Mucosa of descending colon (tissue), 3 donors: ENCODE results near the gene NATD1. TPM values are rescaled to one million over a fixed set of nuclear protein-coding genes. Genes with fewer than 3 reads are reported as not detected.

Experiments used
- ATAC-seq: fragments of 200-7000 bp; cut with Tn5 transposase; one replicate; pipeline ENCODE4 v1.9.1; 2020; ENCODE audit warnings: mild to moderate bottlenecking, moderate library complexity
- DNase-seq, 3 donors: peaks; one replicate each; pipeline ENCODE4 v3.0.0-alpha.2; 2020
- H3K36me3 ChIP-seq: fragments of 200-600 bp; one replicate; pipeline ENCODE4 v1.8.0; 2021; ENCODE audit warnings: low read depth, mild to moderate bottlenecking
- H3K4me1 ChIP-seq: fragments of 200-600 bp; one replicate; pipeline ENCODE4 v1.8.0; 2021; ENCODE audit warnings: low read depth, mild to moderate bottlenecking
- H3K4me3 ChIP-seq: fragments of 200-600 bp; one replicate; pipeline ENCODE4 v1.8.0; 2021; ENCODE audit warnings: mild to moderate bottlenecking
- H3K9me3 ChIP-seq: fragments of 200-600 bp; one replicate; pipeline ENCODE4 v1.8.0; 2021; ENCODE audit warnings: mild to moderate bottlenecking
- intact Hi-C, 2 donors: fragments of 100-400 bp; cut with DNase I in 1 of 2; cut with micrococcal nuclease in 1 of 2; formaldehyde crosslinking; loops; one replicate each; pipeline versions ENCODE4 v1.11.0 to v1.11.1; 2022; cut with DNase I, micrococcal nuclease
- total RNA-seq, 3 donors: library from RNA; stranded (reverse); fragmentation: NEBNext Ultra II Directional in 2 of 3; extraction: Animal tissue kit (Norgen Biotek cat#: 25700) in 2 of 3; gene quantifications; one replicate each; pipeline versions ENCODE4 v1.2.1 to v1.2.4, GENCODE V29; 2021 to 2023
- TF ChIP-seq, protein P1 (sequence below): fragments of 200-600 bp; IDR thresholded peaks from one replicate; pipeline ENCODE4 v1.8.0; 2022; ENCODE audit warnings: antibody characterized with exemption, mild to moderate bottlenecking
- donor health status: DM: no; HTN: no; CAD: no; lungs with moderate emphysema.
- donor health status: DM: no; HTN: no; CAD: no.
- donor health status: DM: no; HTN: yes; CAD: no.

The NATD1 gene
- total RNA-seq, 3 donors from 2014 or later = 3.9 to 11.1 (median 7.2) TPM

DNA sequence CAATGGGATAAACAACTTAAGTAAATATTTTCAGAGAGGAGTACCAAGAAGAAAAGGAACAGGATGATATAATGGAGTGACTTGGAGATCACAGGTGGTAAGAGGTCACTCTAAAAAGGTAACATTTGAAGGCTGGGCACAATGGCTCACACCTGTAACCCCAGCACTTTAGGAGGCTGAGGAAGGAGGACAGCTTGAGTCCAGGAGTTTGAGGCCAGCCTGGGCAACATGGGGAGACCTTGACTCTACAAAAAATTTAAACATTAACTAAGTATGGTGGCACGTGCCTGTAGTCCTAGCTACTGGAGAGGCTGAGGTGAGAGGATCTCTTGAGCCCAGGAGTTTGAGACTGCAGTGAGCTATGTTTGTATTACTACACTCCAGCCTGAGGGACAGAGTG, 35.9 kb downstream of the NATD1 start:
- TF ChIP-seq, protein P1, sequence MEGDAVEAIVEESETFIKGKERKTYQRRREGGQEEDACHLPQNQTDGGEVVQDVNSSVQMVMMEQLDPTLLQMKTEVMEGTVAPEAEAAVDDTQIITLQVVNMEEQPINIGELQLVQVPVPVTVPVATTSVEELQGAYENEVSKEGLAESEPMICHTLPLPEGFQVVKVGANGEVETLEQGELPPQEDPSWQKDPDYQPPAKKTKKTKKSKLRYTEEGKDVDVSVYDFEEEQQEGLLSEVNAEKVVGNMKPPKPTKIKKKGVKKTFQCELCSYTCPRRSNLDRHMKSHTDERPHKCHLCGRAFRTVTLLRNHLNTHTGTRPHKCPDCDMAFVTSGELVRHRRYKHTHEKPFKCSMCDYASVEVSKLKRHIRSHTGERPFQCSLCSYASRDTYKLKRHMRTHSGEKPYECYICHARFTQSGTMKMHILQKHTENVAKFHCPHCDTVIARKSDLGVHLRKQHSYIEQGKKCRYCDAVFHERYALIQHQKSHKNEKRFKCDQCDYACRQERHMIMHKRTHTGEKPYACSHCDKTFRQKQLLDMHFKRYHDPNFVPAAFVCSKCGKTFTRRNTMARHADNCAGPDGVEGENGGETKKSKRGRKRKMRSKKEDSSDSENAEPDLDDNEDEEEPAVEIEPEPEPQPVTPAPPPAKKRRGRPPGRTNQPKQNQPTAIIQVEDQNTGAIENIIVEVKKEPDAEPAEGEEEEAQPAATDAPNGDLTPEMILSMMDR = no peak
- H3K4me1 ChIP-seq = peaks cover 12% of the 10 kb centered on the region
- ATAC-seq (no peak), DNase-seq (no peak)
- no peaks in the 10 kb centered on the region for H3K36me3 ChIP-seq
- intact Hi-C loops = loop anchor here (10.0 kb wide), 1 partner anchor 93 kb away; the partner anchor contains the start of gene DHRS7B (in 2 of the 2)
- H3K9me3 ChIP-seq = no peaks in the 10 kb centered on the region
- H3K4me3 ChIP-seq = no peak overlapping the region

DNA sequence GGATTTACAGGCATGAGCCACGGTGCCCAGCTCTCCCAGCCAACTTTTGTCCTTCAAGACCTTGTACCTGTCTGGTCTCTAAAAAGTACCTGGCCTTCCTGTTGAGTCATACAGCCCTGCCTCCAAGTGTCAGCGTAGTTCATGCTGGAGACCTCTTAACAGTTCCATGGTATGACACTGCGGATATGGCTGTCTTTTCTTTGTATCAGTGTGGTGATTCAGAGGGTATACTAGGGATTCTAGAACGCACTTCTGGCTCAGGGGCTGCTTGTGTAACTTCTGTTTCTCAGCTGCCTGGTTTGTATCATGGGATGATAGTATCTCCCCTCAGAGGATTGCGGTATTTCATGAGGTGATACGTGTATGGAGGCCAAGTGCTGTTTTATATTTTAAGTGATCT, 37.3 kb downstream of the NATD1 start:
- ATAC-seq = no peak
- intact Hi-C loops = loop anchor here (10.0 kb wide), 1 partner anchor 91 kb away; the partner anchor contains the start of gene DHRS7B (in 2 of the 2)
- H3K36me3 ChIP-seq = no peaks in the 10 kb centered on the region
- TF ChIP-seq, protein P1 = no peak
- H3K4me1 ChIP-seq = peaks cover 26% of the 10 kb centered on the region
- H3K4me3 ChIP-seq = no peak overlapping the region
- no peak for DNase-seq
- H3K9me3 ChIP-seq = no peaks in the 10 kb centered on the region

DNA sequence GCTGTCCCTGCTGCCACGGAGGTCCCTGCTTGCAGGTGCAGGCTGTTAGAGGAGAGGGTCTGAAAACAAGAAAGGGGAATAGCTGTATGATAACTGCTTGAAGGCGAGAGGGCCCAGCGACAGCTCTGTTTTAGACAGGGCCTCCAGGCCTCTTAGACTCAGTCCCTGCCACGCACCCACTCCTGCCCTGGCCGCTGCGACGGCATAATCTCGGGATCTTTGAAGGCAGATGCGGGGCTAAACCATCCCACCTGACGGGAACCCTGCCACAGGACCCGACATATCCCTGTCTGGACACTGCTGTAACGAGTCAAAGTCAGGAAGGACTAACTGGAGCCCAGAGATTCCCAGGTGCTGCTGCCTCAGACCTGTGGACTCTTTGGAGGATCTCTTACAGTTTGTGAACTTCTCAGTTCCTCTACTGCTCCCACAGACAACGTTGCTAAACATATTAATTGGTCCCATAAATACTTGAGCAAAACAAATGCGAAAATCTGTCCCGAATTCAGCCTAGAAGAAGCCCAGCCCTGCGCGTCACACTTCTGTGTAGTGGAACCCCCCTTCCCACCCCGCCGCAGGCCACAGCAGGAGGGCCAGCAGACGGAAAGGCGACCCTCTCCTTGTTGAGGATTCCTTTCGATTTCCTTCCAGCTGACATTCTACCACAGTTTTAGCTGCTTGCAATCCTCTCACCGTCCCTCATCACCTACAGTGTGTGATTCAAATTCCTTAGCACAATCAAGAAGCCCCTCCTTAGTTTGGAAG, 38.3 kb downstream of the NATD1 start:
- Histone ChIP-seq H3K4me1 (peaks cover 36% of the 10 kb centered on the region), H3K36me3 (no peaks in the 10 kb centered on the region), H3K4me3 (peak overlapping the region; percentile 100), H3K9me3 (no peaks in the 10 kb centered on the region)
- ATAC-seq (peak; percentile 4), DNase-seq (peak in 2 of 3 donors; percentile 25 to 42)
- TF ChIP-seq, protein P1 = no peak
- intact Hi-C loops = loop anchor here (10.0 kb wide), 1 partner anchor 90 kb away; the partner anchor contains the start of gene DHRS7B (in 2 of the 2)

DNA sequence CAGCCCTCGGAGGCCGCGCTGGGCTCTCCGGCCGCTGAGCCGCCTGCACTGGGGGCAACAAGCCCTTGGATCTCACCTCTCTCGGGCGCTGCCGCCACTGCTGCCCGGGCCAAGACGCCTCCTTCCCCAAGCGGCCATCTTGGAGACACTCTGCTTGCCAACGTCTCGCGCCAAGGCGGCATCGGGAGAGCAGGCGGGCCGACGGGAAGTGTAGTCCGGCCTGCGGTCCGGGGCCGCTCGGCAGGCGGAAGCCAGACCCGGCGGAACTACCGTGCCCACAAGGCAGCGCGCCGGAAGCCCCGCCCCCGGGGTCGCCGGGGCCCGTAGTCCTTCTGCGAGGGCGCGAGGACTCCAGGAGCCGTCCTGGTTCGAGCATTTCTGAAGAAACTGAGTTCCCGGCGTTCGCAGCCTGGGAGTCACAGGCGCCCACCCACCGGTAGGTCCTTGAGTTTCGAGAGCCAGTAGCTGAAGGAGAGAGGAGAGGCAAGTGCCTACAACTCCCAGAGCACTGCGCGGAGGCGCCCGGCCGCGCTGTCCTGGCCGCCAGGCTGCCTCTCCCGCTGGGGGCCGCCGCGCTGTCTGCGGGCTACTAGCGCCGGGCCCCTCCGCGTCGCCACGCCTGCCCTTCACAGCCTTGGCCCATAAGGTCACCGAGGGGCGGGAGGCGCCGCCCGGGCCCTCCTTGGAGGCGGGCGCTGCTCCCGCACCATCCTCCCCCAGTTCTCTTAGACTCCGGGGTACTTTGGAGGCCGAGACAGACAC, 39.0 kb downstream of the NATD1 start, which contains the start of gene TMEM11:
Gene TMEM11, minus strand, starts transcription at position 147 of the 762 bp plus-strand sequence. Its CDS starts 9 bp downstream, at position 138.
- DNase-seq = peak; percentile 94 to 98 (median 96)
- intact Hi-C loops = loop anchor here (10.0 kb wide), 1 partner anchor 89 kb away; the partner anchor contains the start of gene DHRS7B (in 2 of the 2)
- Histone ChIP-seq H3K9me3 (no peaks in the 10 kb centered on the region), H3K4me3 (peak within 1 kb of the TSS; percentile 100), H3K36me3 (no peaks in the 10 kb centered on the region), H3K4me1 (peaks cover 41% of the 10 kb centered on the region)
- TF ChIP-seq, protein P1 = no peak
- ATAC-seq = peak; percentile 88

DNA sequence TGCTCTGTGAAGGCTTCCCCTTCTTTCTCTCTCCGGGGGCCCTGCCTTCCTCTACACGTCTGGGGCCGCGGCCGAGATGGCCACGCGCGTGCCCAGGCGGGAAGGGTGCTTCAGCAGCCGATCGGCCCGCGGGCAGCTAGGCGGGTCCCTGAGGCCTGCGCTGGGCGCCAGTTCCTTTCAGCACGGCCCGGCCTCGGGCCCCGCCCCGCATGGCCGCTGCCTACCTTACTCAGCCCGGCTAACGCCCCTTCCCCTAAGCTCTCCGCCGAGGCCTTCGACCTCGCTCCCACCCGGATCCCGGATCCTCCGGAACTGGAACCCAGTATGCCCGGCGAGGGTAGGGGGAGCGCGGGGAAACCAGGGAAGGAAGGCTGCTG, 39.6 kb downstream of the NATD1 start:
- Histone ChIP-seq H3K4me3 (peak overlapping the region; percentile 100), H3K36me3 (no peaks in the 10 kb centered on the region), H3K4me1 (peaks cover 43% of the 10 kb centered on the region), H3K9me3 (no peaks in the 10 kb centered on the region)
- DNase-seq (peak in 2 of 3 donors; percentile 52 to 77), ATAC-seq (peak; percentile 37)
- intact Hi-C loops = loop anchor here (10.0 kb wide), 1 partner anchor 89 kb away; the partner anchor contains the start of gene DHRS7B (in 2 of the 2)
- TF ChIP-seq, protein P1 = no peak
